Measurements from ENCODE around the gene RALGDS.

DNA sequence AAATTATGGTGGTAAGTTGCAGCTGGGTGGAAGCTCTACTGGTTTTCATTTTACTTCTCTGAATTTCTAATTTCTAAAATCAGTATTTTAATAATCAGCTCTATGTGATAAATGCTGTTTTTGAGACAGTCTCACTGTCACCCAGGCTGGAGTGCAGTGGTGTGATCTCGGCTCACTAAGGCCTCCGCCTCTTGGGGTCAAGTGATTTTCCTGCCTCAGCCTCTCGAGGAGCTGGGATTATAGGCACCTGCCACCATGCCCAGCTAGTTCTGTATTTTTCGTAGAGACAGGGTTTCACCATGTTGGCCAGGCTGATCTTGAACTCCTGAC is 1.5 kb upstream of the RALGDS start:
- TF ChIP-seq, protein P1, sequence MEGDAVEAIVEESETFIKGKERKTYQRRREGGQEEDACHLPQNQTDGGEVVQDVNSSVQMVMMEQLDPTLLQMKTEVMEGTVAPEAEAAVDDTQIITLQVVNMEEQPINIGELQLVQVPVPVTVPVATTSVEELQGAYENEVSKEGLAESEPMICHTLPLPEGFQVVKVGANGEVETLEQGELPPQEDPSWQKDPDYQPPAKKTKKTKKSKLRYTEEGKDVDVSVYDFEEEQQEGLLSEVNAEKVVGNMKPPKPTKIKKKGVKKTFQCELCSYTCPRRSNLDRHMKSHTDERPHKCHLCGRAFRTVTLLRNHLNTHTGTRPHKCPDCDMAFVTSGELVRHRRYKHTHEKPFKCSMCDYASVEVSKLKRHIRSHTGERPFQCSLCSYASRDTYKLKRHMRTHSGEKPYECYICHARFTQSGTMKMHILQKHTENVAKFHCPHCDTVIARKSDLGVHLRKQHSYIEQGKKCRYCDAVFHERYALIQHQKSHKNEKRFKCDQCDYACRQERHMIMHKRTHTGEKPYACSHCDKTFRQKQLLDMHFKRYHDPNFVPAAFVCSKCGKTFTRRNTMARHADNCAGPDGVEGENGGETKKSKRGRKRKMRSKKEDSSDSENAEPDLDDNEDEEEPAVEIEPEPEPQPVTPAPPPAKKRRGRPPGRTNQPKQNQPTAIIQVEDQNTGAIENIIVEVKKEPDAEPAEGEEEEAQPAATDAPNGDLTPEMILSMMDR (IDR thresholded peaks at IDR 0.05), result no peak
- TF ChIP-seq EMX1 (CRISPR knock-in tag; IDR thresholded peaks at IDR 0.05) (no peak), ETV6 (CRISPR knock-in tag; IDR thresholded peaks at IDR 0.05) (no peak), NR3C1 (CRISPR knock-in tag; conservative IDR thresholded peaks at IDR 0.05; ENCODE audit: low read depth) (no peak), GABPB1 (CRISPR knock-in tag; IDR thresholded peaks at IDR 0.05) (no peak), CBFB (CRISPR knock-in tag; IDR thresholded peaks at IDR 0.05; ENCODE audit: low read depth) (no peak), ZNF263 (CRISPR knock-in tag; IDR thresholded peaks at IDR 0.05; ENCODE audit: low read depth) (no peak), SMAD3 (CRISPR knock-in tag; IDR thresholded peaks at IDR 0.05; ENCODE audit: borderline replicate concordance) (no peak), KAT7 (CRISPR knock-in tag; IDR thresholded peaks at IDR 0.05; ENCODE audit: borderline replicate concordance) (no peak), ZBTB21 (CRISPR knock-in tag; IDR thresholded peaks at IDR 0.05; ENCODE audit: borderline replicate concordance) (no peak)
- TF ChIP-seq, protein P2, sequence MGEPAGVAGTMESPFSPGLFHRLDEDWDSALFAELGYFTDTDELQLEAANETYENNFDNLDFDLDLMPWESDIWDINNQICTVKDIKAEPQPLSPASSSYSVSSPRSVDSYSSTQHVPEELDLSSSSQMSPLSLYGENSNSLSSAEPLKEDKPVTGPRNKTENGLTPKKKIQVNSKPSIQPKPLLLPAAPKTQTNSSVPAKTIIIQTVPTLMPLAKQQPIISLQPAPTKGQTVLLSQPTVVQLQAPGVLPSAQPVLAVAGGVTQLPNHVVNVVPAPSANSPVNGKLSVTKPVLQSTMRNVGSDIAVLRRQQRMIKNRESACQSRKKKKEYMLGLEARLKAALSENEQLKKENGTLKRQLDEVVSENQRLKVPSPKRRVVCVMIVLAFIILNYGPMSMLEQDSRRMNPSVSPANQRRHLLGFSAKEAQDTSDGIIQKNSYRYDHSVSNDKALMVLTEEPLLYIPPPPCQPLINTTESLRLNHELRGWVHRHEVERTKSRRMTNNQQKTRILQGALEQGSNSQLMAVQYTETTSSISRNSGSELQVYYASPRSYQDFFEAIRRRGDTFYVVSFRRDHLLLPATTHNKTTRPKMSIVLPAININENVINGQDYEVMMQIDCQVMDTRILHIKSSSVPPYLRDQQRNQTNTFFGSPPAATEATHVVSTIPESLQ (CRISPR knock-in tag; IDR thresholded peaks at IDR 0.05), result no peak
- TF ChIP-seq, protein P3, sequence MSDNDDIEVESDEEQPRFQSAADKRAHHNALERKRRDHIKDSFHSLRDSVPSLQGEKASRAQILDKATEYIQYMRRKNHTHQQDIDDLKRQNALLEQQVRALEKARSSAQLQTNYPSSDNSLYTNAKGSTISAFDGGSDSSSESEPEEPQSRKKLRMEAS (CRISPR knock-in tag; IDR thresholded peaks at IDR 0.05), result no peak
- TF ChIP-seq, protein P4, sequence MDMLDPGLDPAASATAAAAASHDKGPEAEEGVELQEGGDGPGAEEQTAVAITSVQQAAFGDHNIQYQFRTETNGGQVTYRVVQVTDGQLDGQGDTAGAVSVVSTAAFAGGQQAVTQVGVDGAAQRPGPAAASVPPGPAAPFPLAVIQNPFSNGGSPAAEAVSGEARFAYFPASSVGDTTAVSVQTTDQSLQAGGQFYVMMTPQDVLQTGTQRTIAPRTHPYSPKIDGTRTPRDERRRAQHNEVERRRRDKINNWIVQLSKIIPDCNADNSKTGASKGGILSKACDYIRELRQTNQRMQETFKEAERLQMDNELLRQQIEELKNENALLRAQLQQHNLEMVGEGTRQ (CRISPR knock-in tag; IDR thresholded peaks at IDR 0.05), result no peak

All from WTC11 (cell line).